Ascending aorta (tissue), 2 donors: ENCODE data around the gene LRP5. TPM values are rescaled to one million over a fixed set of nuclear protein-coding genes. Genes with fewer than 3 reads are reported as not detected.

ENCODE experiments used
- DNase-seq, 2 donors: peaks; one replicate each; pipeline ENCODE4 v3.0.0-alpha.2; 2019; ENCODE audit warnings: low spot score in 2 of 2
- H3K27ac ChIP-seq, 2 donors: fragments of 200-600 bp; sonication (generic); one replicate each; pipeline ENCODE4 v1.5.1; 2016 to 2017; ENCODE audit warnings: mild to moderate bottlenecking in 1 of 2
- H3K27me3 ChIP-seq: fragments of 200-600 bp; sonication (generic); one replicate; pipeline ENCODE4 v1.5.1; 2017
- H3K36me3 ChIP-seq, 2 donors: fragments of 200-600 bp; sonication (generic); one replicate each; pipeline ENCODE4 v1.5.1; 2016
- H3K4me1 ChIP-seq, 2 donors: fragments of 200-600 bp; sonication (generic); one replicate each; pipeline ENCODE4 v1.5.1; 2016 to 2017; ENCODE audit warnings: mild to moderate bottlenecking in 1 of 2
- H3K4me3 ChIP-seq, 2 donors: fragments of 200-600 bp; sonication (generic); one replicate each; pipeline ENCODE4 v1.5.1; 2016 to 2017; ENCODE audit warnings: mild to moderate bottlenecking in 1 of 2
- H3K9me3 ChIP-seq, 2 donors: fragments of 200-600 bp; sonication (generic); one replicate each; pipeline ENCODE4 v1.5.1; 2016
- CTCF ChIP-seq, 3 experiments: fragments of 200-600 bp in 2 of 3; fragments of 450-650 bp in 1 of 3; sonication (generic) in 2 of 3; IDR thresholded peaks; one replicate each; pipeline ENCODE4 v1.5.1; 2016 to 2019; ENCODE audit warnings: antibody characterized with exemption in 3 of 3, mild to moderate bottlenecking in 1 of 3, moderate library complexity in 1 of 3
- intact Hi-C: fragments of 100-400 bp; cut with DNase I; formaldehyde crosslinking; loops from one replicate; pipeline ENCODE4 v1.15.1; 2023
- total RNA-seq: library from RNA; depleted of rRNA; stranded (reverse); fragments of >200 nt; gene quantifications from one replicate; pipeline ENCODE4 v1.1.0, GENCODE V29; 2016

Gene LRP5
- total RNA-seq, 1 donor from 2014 or later = 130 TPM

DNA sequence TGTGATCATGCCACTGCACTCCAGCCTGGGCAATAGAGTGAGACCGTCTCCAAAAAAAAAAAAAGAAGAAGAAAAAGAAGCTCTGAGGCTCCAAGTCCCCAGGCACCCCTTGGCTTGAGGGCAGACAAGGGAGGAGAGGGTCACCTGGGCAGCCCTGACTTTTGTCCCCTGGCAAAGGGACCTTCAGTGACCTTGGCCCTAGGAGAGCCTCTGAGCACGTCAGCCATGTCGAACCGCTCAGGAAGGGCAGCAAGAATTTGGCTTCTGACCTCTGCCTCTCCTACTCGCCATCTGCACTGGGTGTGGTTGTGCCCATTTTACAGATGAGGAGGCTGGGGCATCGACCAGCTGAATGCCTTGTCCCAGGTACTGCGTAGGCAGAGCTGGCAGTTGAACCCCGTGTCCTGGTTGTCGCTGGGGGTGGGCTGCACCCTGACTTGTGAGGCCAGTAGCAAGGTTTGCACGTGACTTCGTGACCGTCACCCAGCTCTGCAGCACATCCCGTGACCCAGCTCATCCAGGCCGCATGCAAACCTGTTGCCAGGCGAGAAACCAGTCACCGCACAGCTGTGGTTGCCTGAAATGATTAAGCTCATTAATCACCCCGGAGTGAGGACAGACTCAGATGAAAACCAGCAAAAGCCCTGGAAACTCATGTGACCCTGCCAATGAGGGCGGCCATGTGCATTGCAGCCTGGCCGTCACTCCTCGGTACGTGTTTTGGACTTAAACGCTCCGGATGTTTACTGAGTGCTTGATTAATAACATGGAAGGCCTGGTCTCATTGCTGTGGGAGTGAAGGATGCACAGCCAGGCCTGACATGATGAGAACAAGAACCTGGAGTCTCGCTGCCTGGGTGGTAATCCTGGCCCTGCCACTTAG lies 100.4 kb downstream of the LRP5 start:
- H3K9me3 ChIP-seq = no peaks in the 10 kb centered on the region
- no peaks in the 10 kb centered on the region for H3K4me1 ChIP-seq
- no peak for DNase-seq
- H3K27me3 ChIP-seq = no peaks in the 10 kb centered on the region
- H3K4me3 ChIP-seq = no peak overlapping the region
- peaks cover 73 to 80% of the 10 kb centered on the region in 2 donors for H3K36me3 ChIP-seq
- intact Hi-C loops = no loop called here
- no peak for TF ChIP-seq CTCF (IDR thresholded peaks at IDR 0.05)
- no peak overlapping the region for H3K27ac ChIP-seq

GRCh38 chr11:68413591-68413999 lies 101.2 kb downstream of the LRP5 start:
- Histone ChIP-seq H3K27ac (no peak overlapping the region), H3K27me3 (no peaks in the 10 kb centered on the region), H3K4me3 (no peak overlapping the region), H3K4me1 (no peaks in the 10 kb centered on the region), H3K36me3 (peaks cover 71 to 84% of the 10 kb centered on the region in 2 donors), H3K9me3 (no peaks in the 10 kb centered on the region)
- no peak for DNase-seq
- no peak for TF ChIP-seq CTCF (IDR thresholded peaks at IDR 0.05)
- intact Hi-C loops = no loop called here

GRCh38 chr11:68414496-68415221 lies 102.3 kb downstream of the LRP5 start:
- Histone ChIP-seq H3K4me1 (no peaks in the 10 kb centered on the region), H3K4me3 (no peak overlapping the region), H3K27ac (no peak overlapping the region), H3K9me3 (no peaks in the 10 kb centered on the region), H3K36me3 (peaks cover 71 to 88% of the 10 kb centered on the region in 2 donors), H3K27me3 (no peaks in the 10 kb centered on the region)
- DNase-seq = no peak
- intact Hi-C loops = no loop called here
- no peak for TF ChIP-seq CTCF (IDR thresholded peaks at IDR 0.05)

GRCh38 chr11:68416070-68416578 lies 103.7 kb downstream of the LRP5 start:
- Histone ChIP-seq H3K27me3 (no peaks in the 10 kb centered on the region), H3K27ac (no peak overlapping the region), H3K9me3 (no peaks in the 10 kb centered on the region), H3K36me3 (peaks cover 61 to 84% of the 10 kb centered on the region in 2 donors), H3K4me3 (no peak overlapping the region), H3K4me1 (no peaks in the 10 kb centered on the region)
- DNase-seq = no peak
- intact Hi-C loops = no loop called here
- TF ChIP-seq CTCF (IDR thresholded peaks at IDR 0.05) = no peak

DNA sequence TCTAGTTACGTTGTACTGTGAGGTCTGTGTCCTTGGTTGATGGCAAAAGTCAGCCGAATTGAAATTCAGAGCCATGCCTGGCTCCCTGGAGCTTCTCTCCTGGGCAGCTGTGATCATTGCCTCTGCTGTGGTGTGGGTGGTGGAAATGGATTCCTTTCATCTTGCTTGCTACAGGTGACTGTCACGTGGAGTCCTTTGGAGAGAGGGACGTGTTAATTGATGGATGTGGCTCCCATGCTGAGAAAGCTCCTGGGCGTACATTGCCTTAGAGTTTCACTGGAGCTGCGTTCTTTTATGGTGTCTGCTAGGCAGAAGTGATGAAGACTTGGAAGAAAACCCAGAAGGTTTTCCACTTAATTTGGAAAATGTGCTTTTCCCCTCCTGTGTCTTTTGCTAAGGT lies 106.3 kb downstream of the LRP5 start:
- H3K4me3 ChIP-seq = no peak overlapping the region
- DNase-seq = no peak
- H3K27me3 ChIP-seq = no peaks in the 10 kb centered on the region
- no peak for TF ChIP-seq CTCF (IDR thresholded peaks at IDR 0.05)
- H3K9me3 ChIP-seq = no peaks in the 10 kb centered on the region
- no peak overlapping the region for H3K27ac ChIP-seq
- H3K36me3 ChIP-seq = peaks cover 49 to 71% of the 10 kb centered on the region in 2 donors
- H3K4me1 ChIP-seq = no peaks in the 10 kb centered on the region
- intact Hi-C loops = no loop called here
